OCI-LY7 (cell line): ENCODE results near the gene ARHGEF11. TPM values are rescaled to one million over a fixed set of nuclear protein-coding genes. Genes with fewer than 3 reads are reported as not detected.

Source experiments
- BruUV-seq: library from RNA; stranded (reverse); fragments of 400-500 nt; replicated peaks from 2 replicates; lab custom pipeline; 2021; lab: Mats Ljungman, UMichigan
- CTCF ChIA-PET: fragments of 300-600 bp; sonication (Branson Sonifier 250); formaldehyde crosslinking; loops from one replicate; lab custom pipeline; 2022; ENCODE audit warnings: antibody characterized with exemption; ENCODE audit not compliant: unreplicated experiment; lab: Charles Lee
- POLR2A ChIA-PET: fragments of 300-600 bp; sonication (Branson Sonifier 250); formaldehyde crosslinking; loops from one replicate; lab custom pipeline; 2022; ENCODE audit warnings: antibody characterized with exemption; lab: Charles Lee
- DNase-seq: peaks from one replicate; pipeline ENCODE4 v3.0.0-alpha.2; 2015; ENCODE audit warnings: low spot score
- H2AFZ ChIP-seq: fragments of 200-600 bp; sonication (generic), shearing (Covaris generic); 2 replicates; pipeline ENCODE4 v1.6.1; 2014; ENCODE audit warnings: mild to moderate bottlenecking, antibody characterized with exemption, low read length, moderate library complexity
- H3K27ac ChIP-seq: fragments of 200-600 bp; sonication (generic); 2 replicates; pipeline ENCODE4 v1.5.1; 2014; ENCODE audit warnings: mixed run types, low read depth, mild to moderate bottlenecking, moderate library complexity, low read length, inconsistent platforms; ENCODE audit not compliant: poor library complexity, severe bottlenecking
- H3K36me3 ChIP-seq: fragments of 200-600 bp; sonication (generic); 2 replicates; pipeline ENCODE4 v1.6.1; 2014; ENCODE audit warnings: mild to moderate bottlenecking, antibody characterized with exemption, low read length, moderate library complexity, mixed read lengths; ENCODE audit not compliant: insufficient read depth
- H3K4me1 ChIP-seq: fragments of 200-600 bp; sonication (generic); 2 replicates; pipeline ENCODE4 v1.5.1; 2014; ENCODE audit warnings: mild to moderate bottlenecking, low read length; ENCODE audit not compliant: insufficient read depth, poor library complexity, severe bottlenecking
- H3K4me2 ChIP-seq: fragments of 200-600 bp; sonication (generic); 2 replicates; pipeline ENCODE4 v1.6.1; 2014; ENCODE audit warnings: mild to moderate bottlenecking, low read length
- H3K4me3 ChIP-seq: fragments of 200-600 bp; sonication (generic); 2 replicates; pipeline ENCODE4 v1.5.1; 2014; ENCODE audit warnings: mild to moderate bottlenecking, low read depth, low read length; ENCODE audit not compliant: poor library complexity, severe bottlenecking
- H3K79me2 ChIP-seq: fragments of 200-600 bp; sonication (generic); 2 replicates; pipeline ENCODE4 v1.6.1; 2016; ENCODE audit warnings: low read depth, mild to moderate bottlenecking, low read length, moderate library complexity, mixed read lengths; ENCODE audit not compliant: insufficient read depth
- H3K9me2 ChIP-seq: fragments of 200-600 bp; sonication (generic); 2 replicates; pipeline ENCODE4 v1.6.1; 2016; ENCODE audit warnings: mild to moderate bottlenecking, low read length, mixed read lengths; ENCODE audit not compliant: insufficient read depth
- H3K9me3 ChIP-seq: fragments of 200-600 bp; sonication (generic); 2 replicates; pipeline ENCODE4 v1.6.1; 2014; ENCODE audit warnings: mild to moderate bottlenecking, mixed run types, low read length, mixed read lengths
- H4K20me1 ChIP-seq: fragments of 200-600 bp; sonication (generic); 2 replicates; pipeline ENCODE4 v1.6.1; 2014; ENCODE audit warnings: mild to moderate bottlenecking, antibody characterized with exemption, low read length, moderate library complexity, mixed read lengths; ENCODE audit not compliant: insufficient read depth
- CTCF ChIP-seq: fragments of 200-600 bp; sonication (generic); conservative IDR thresholded peaks from 2 replicates; pipeline ENCODE4 v1.5.1; 2014; ENCODE audit warnings: mild to moderate bottlenecking, antibody characterized with exemption, low read length, moderate library complexity, mixed read lengths
- EZH2phosphoT487 ChIP-seq: fragments of 200-600 bp; sonication (generic); IDR thresholded peaks from 2 replicates; pipeline ENCODE4 v1.6.1; 2018; ENCODE audit warnings: low read depth, borderline replicate concordance, mild to moderate bottlenecking, mixed run types, antibody characterized with exemption, low read length, moderate library complexity, mixed read lengths
- intact Hi-C: fragments of 100-400 bp; cut with micrococcal nuclease; formaldehyde crosslinking; loops from one replicate; pipeline ENCODE4 v1.10.0; 2022; ENCODE audit not compliant: unreplicated experiment
- total RNA-seq, 2 experiments: library from RNA; depleted of rRNA in 1 of 2; stranded (reverse); fragments of >200 nt in 1 of 2; shearing (Covaris generic) in 1 of 2; gene quantifications; 2 replicates each; pipeline ENCODE4 v1.2.3, GENCODE V29; 2014 to 2022

The ARHGEF11 gene
- total RNA-seq, 2 experiments from 2014 or later: 1.5 to 3.4 TPM

DNA sequence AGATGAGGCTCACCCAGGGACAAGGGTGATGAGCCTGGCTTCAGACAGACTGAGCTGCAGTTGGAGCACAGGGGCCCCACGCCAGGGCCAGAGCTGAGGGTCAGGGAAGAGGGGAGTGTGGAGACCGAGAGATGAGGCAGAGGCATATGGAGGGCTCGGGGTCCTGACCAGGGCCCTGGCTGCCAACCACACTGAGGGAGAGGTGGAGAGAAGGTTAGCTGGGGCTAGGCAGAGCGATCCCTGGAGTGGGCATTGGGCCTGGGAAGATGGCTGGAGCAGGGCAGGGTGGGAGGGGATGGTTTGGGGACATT is 144.0 kb downstream of the ARHGEF11 start:
- TF ChIP-seq EZH2phosphoT487: no peak
- no peak for TF ChIP-seq CTCF
- CTCF ChIA-PET: no interaction called here
- BruUV-seq: no TSS peak
- Histone ChIP-seq H3K9me2 (no peaks in the 10 kb centered on the region), H3K27ac (no peak overlapping the region), H4K20me1 (no peaks in the 10 kb centered on the region), H3K4me2 (no peak overlapping the region), H3K79me2 (no peaks in the 10 kb centered on the region), H3K36me3 (no peaks in the 10 kb centered on the region), H3K9me3 (no peaks in the 10 kb centered on the region), H3K4me3 (no peak overlapping the region), H2AFZ (no peak overlapping the region), H3K4me1 (no peaks in the 10 kb centered on the region)
- POLR2A ChIA-PET: no interaction called here
- no peak for DNase-seq
- intact Hi-C loops: no loop called here

- POLR2A ChIA-PET: no interaction called here
- TF ChIP-seq EZH2phosphoT487 (no peak), CTCF (no peak)
- H3K9me3 ChIP-seq: no peaks in the 10 kb centered on the region
- intact Hi-C loops: no loop called here
- no peaks in the 10 kb centered on the region for H4K20me1 ChIP-seq
- no peaks in the 10 kb centered on the region for H3K36me3 ChIP-seq
- H2AFZ ChIP-seq: no peak overlapping the region
- H3K4me2 ChIP-seq: no peak overlapping the region
- no peaks in the 10 kb centered on the region for H3K79me2 ChIP-seq
- no TSS peak for BruUV-seq
- CTCF ChIA-PET: no interaction called here
- H3K4me1 ChIP-seq: no peaks in the 10 kb centered on the region
- H3K27ac ChIP-seq: no peak overlapping the region
- H3K4me3 ChIP-seq: no peak overlapping the region
- no peak for DNase-seq
- no peaks in the 10 kb centered on the region for H3K9me2 ChIP-seq
These were observed 144.5 kb downstream of the ARHGEF11 start for GRCh38 chr1:156900896-156901589.

DNA sequence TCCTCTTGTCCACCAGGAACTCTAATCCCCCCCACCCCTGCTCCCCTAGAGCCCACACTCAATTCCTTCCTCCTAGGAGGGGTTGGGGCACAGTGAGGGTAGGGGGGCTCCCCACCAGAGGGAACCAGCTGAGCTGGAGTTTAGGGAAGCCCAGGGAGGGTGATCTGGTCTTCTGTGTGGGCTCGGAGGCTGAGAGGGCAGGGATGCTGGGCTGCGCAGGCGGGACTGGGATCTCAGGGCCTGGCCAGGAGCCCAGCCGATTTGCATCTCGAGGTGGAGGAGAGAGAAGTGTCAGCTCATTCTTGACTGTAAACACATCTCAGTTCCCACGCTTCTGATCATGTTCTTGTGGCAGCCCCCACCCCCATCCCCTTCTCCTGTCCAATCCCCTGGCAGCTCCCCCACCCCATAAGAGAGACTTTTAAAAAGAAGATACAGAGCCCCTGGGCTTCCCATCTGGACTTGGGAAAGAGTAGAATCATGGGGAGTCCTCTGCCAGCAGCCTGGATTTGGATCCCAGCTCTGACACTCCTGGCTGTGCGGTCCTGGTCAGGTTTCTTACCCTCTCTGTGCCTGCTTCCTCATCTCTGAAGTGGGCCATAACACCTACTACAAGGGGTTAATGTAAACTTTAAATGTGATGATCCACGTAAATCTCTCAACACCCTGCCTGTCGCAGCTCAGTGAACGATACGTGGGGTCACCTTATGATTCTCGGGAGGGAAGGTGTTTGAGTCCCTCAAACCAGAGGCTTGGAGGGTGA is 145.4 kb downstream of the ARHGEF11 start:
- no peak overlapping the region for H3K27ac ChIP-seq
- H3K9me3 ChIP-seq: no peaks in the 10 kb centered on the region
- CTCF ChIA-PET: no interaction called here
- no TSS peak for BruUV-seq
- intact Hi-C loops: no loop called here
- no peak for TF ChIP-seq CTCF
- no peak for TF ChIP-seq EZH2phosphoT487
- H3K9me2 ChIP-seq: no peaks in the 10 kb centered on the region
- H2AFZ ChIP-seq: no peak overlapping the region
- no peak overlapping the region for H3K4me3 ChIP-seq
- no peak overlapping the region for H3K4me2 ChIP-seq
- no peaks in the 10 kb centered on the region for H3K4me1 ChIP-seq
- H4K20me1 ChIP-seq: no peaks in the 10 kb centered on the region
- H3K36me3 ChIP-seq: no peaks in the 10 kb centered on the region
- POLR2A ChIA-PET: no interaction called here
- no peak for DNase-seq
- H3K79me2 ChIP-seq: no peaks in the 10 kb centered on the region
